ENCODE measurements around the gene PDLIM1.

PDLIM1 gene

GRCh38 chr10:95289003-95289920 is 1.5 kb downstream of the PDLIM1 start:
- no peak for DNase-seq (ENCODE audit: low read depth in 1 of 2, low spot score in 1 of 2)

DNA sequence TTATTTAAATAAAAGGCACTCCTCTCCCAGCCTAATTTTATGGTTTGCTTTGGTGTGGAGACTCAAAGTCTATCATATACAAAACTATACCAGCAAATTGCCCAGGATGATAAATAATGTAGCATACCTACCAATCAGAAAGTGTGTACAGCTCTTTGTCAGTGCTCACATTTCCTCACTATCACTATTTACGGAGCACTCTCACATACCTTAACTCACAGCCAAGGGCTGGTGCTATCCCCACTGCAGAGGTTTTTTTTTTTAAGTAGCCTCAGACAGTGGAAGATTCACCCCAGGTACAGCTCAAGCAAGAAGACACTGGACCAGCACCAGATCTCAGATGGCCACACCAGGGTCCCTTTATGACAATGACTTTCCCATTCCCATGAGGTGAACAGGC is 2.5 kb downstream of the PDLIM1 start:
- DNase-seq (ENCODE audit: low read depth in 1 of 2, low spot score in 1 of 2) = no peak

GRCh38 chr10:95287281-95287680 is 3.5 kb downstream of the PDLIM1 start:
- no peak for DNase-seq (ENCODE audit: low read depth in 1 of 2, low spot score in 1 of 2)

DNA sequence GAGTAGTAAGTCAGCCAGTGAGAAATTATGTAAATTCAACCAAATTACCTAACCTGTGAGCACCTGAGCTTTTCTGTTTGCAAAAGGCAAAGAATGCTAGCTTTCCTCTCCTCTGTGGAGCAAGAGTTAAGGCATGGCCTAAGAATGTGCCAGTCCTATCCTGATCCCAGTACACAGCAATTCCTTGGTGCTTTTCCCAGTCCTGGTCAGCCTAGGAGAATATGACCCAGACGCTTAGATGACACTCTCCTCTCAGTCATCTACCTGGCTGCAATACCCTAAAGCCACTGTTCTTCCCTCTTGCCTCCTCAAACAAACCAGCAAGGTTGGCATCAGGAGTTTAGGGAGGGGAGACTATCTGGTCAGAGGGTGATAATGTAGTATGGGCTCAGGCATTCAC is 4.1 kb downstream of the PDLIM1 start:
- no peak for DNase-seq (ENCODE audit: low read depth in 1 of 2, low spot score in 1 of 2)

DNA sequence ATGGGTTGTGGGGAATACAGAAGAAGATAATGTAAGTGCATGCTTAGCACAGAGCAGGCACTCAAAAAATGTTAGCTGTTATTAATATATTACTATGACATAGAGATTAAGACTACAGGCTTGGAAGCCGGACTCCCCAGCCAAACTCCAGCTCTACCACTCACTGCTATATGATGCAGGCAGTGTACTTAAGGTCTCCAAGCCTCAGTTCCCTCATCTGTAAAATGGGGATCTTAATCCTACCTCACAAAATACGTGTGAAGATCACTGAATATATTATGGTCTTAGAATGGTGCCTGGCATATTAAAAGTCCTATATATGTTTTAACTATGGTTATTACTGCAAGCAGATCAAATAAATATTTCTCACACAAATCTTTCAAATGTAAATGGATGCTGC is 5.2 kb downstream of the PDLIM1 start:
- no peak for DNase-seq (ENCODE audit: low read depth in 1 of 2, low spot score in 1 of 2)

DNA sequence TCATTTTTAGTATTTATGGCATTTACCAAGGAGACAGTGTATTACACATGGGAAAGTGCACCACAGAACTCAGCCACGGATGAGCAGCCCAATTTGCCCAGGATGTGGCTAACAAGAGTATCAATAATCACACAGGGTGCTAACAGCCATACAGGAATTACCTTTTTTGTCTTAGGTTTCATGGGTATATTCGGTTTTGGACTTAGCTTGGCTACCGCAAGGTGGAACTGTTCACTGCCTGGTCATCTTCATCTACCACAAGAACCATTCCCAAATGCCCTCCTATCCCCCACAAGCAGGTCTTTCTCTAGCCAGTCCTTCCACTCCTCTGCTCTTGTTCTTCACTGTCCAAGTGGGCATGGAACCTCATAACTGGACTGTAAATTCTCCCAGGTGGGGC is 6.0 kb downstream of the PDLIM1 start:
- no peak for DNase-seq (ENCODE audit: low read depth in 1 of 2, low spot score in 1 of 2)

GRCh38 chr10:95282107-95282506 is 8.7 kb downstream of the PDLIM1 start:
- DNase-seq (ENCODE audit: low read depth in 1 of 2, low spot score in 1 of 2) = no peak

DNA sequence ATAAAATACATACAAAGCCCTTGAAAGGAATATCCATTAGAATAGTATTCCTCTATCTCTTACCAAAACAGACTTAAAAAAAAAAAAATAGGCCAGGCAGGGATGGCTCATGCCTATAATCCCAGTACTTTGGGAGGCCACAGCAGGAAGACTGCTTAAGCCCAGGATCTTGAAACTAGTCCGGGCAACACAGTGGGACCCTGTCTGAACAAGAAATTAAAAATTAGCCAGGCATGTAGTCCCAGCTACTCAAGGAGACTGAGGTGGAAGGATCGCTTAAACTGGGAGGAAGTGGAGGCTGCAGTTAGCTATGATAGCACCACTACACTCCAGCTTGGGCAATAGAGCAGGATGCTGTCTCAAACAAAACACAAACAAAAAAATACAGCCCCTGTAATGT is 9.6 kb downstream of the PDLIM1 start:
- no peak for DNase-seq (ENCODE audit: low read depth in 1 of 2, low spot score in 1 of 2)

- no peak for DNase-seq (ENCODE audit: low read depth in 1 of 2, low spot score in 1 of 2)
Observed at GRCh38 chr10:95280637-95281036, 10.2 kb downstream of the PDLIM1 start.

- no peak for DNase-seq (ENCODE audit: low read depth in 1 of 2, low spot score in 1 of 2)
Observed at GRCh38 chr10:95279042-95279820, 11.6 kb downstream of the PDLIM1 start.

GRCh38 chr10:95278061-95278988 is 12.5 kb downstream of the PDLIM1 start:
- no peak for DNase-seq (ENCODE audit: low read depth in 1 of 2, low spot score in 1 of 2)

DNA sequence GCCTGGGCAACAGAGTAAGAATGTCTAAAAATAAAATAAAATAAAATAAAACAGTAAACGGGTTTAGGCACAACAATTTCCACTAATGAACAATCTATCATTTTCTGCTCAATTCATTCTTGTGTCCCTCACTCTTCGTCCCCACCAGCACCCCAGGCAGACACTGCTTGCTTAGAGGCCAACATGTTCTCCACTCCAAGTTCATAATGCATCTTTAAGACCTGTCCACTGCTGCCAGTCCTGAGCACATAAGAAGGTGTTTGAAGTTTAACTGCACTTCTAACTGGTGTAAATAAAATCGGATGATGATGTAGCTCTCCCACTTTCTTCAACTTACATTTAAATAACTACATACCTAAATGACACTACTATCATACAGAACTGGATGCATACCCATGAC is 13.2 kb downstream of the PDLIM1 start:
- no peak for DNase-seq (ENCODE audit: low read depth in 1 of 2, low spot score in 1 of 2)

GRCh38 chr10:95277201-95277570 is 13.6 kb downstream of the PDLIM1 start:
- no peak for DNase-seq (ENCODE audit: low read depth in 1 of 2, low spot score in 1 of 2)

- DNase-seq (ENCODE audit: low read depth in 1 of 2, low spot score in 1 of 2) = no peak
Observed at GRCh38 chr10:95276367-95277200, 14.2 kb downstream of the PDLIM1 start.

DNA sequence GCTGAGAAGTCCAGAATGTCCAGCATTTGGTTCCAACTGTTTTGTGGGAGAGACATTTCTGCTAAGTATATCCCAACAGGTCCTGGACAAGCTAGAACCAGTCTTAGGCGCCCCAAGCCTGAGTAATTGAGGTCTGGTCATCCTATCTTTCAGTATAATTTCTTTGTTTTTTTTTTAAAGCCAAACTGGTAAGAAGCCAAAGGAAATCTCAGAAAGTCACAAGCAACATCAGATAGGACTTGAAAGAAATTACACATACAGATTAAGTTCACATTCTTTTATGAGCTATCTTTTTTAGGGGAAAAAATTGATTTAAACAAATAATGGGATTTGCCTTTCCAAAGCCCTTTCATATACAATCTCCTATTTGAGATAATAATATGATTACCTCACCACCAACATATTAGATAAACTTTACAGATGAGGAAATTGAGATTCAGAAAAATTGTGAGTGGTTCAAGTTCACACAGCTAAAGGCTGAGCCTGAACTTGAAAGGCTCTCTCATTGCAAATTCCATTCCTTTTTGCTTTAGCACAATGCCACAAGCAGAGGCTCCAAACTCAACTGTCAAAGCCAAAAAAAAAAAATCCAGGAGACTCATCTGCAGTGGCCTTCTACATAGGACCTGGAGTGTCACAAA is 15.0 kb downstream of the PDLIM1 start:
- no peak for DNase-seq (ENCODE audit: low read depth in 1 of 2, low spot score in 1 of 2)

DNA sequence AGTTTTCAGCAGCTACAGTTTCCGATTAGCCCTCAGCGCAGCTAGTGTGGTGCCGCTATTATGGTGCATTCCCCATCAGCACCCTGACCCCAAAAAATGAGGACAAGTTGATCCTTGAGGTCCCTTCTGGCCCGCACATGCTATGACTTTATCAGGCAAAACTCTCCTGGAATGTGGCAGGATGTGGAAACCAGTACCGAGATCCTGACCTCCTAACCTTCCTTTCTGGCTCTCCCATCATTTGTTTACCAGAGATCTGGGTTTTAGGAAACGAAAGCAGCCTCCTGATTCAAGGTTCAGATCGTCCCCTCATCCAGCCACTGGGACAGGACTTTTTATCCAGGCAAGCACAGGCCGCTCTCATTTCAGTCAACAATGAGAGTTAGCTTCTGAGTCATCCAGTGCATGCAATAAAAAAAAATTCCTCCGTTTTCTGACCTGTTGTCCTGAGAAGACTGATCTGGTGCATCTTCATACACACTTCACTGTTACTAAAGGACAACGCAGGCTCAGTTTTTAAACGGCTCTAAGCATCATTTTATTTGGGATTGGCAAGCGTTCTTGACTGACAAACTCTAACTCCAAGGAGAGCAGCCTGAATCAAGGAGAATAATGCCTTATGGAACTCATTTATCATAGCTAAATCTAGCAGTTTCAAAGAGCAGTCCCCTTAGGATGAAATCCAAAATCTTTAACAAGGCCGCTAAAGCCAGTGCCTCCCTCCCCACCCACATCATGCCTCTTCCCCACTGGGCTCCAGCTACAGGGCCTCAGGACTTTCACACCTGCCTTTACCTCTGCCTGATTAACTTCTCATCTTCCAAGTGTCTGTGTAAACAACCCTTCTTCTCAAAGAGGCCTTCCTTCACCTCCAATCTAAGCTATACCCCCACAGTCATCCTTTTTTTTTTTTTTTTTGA is 17.1 kb downstream of the PDLIM1 start:
- DNase-seq (ENCODE audit: low read depth in 1 of 2, low spot score in 1 of 2) = no peak

- no peak for DNase-seq (ENCODE audit: low read depth in 1 of 2, low spot score in 1 of 2)
Observed at GRCh38 chr10:95268438-95268837, 22.4 kb downstream of the PDLIM1 start.

- no peak for DNase-seq (ENCODE audit: low read depth in 1 of 2, low spot score in 1 of 2)
Observed at GRCh38 chr10:95267251-95267650, 23.6 kb downstream of the PDLIM1 start.

DNA sequence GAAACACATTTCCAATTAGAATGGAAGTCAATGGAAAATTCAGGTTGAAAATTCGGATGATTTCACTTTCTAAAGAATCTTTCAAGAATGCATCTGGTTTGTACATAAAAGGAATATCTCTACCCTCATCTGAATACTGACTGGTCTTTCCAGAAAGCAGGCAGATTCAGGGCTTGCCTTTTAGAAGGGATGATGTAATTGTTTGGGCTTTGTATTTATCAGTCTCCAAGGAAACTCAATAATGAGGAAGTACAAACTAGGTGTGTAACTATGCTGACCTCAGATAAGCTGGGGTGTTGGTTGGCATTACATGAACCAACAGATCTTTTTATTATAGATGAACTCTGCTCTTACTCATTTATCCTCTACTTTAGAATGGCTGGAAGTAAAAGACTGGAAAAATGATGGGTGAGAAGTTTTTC is 24.1 kb downstream of the PDLIM1 start:
- no peak for DNase-seq (ENCODE audit: low read depth in 1 of 2, low spot score in 1 of 2)
